ENCODE measurements around the gene VPS16.
"Not testable (repeated sequence)": the region's sequence is repeated elsewhere in the genome, so short reads cannot be mapped to it uniquely, and the experiment has no call there.

Gene VPS16

GRCh38 chr20:2894221-2894620 lies 53.7 kb downstream of the VPS16 start:
- in situ Hi-C loops (cut with MboI; ENCODE audit: low sequenced_read_pairs): no loop called here

GRCh38 chr20:2895154-2895553 lies 54.6 kb downstream of the VPS16 start:
- in situ Hi-C loops (cut with MboI; ENCODE audit: low sequenced_read_pairs): not testable (repeated sequence)

- in situ Hi-C loops (cut with MboI; ENCODE audit: low sequenced_read_pairs): no loop called here
Observed at GRCh38 chr20:2899243-2899642, 58.7 kb downstream of the VPS16 start.

- in situ Hi-C loops (cut with MboI; ENCODE audit: low sequenced_read_pairs): no loop called here
Observed at GRCh38 chr20:2900845-2901592, 60.5 kb downstream of the VPS16 start.

- in situ Hi-C loops (cut with MboI; ENCODE audit: low sequenced_read_pairs): no loop called here
Observed at GRCh38 chr20:2902291-2902690, 61.7 kb downstream of the VPS16 start.

GRCh38 chr20:2902818-2903217 lies 62.3 kb downstream of the VPS16 start:
- in situ Hi-C loops (cut with MboI; ENCODE audit: low sequenced_read_pairs): no loop called here

- in situ Hi-C loops (cut with MboI; ENCODE audit: low sequenced_read_pairs): no loop called here
Observed at GRCh38 chr20:2903686-2904085, 63.1 kb downstream of the VPS16 start.

GRCh38 chr20:2907519-2907918 lies 67.0 kb downstream of the VPS16 start:
- in situ Hi-C loops (cut with MboI; ENCODE audit: low sequenced_read_pairs): no loop called here

GRCh38 chr20:2909953-2910352 lies 69.4 kb downstream of the VPS16 start:
- in situ Hi-C loops (cut with MboI; ENCODE audit: low sequenced_read_pairs): no loop called here

- in situ Hi-C loops (cut with MboI; ENCODE audit: low sequenced_read_pairs): no loop called here
Observed at GRCh38 chr20:2911200-2911599, 70.7 kb downstream of the VPS16 start.

GRCh38 chr20:2914160-2914559 lies 73.6 kb downstream of the VPS16 start:
- in situ Hi-C loops (cut with MboI; ENCODE audit: low sequenced_read_pairs): no loop called here
